Coronary artery (tissue), 2 donors: Measurements from ENCODE around the gene SLC2A6.

Experiments
- DNase-seq: peaks from one replicate; pipeline ENCODE4 v3.0.0-alpha.2; 2017; ENCODE audit warnings: low spot score
- H3K27ac ChIP-seq, 2 donors: fragments of 200-600 bp; sonication (generic); one replicate each; pipeline ENCODE4 v1.5.1; 2016 to 2019
- H3K4me3 ChIP-seq: fragments of 200-600 bp; sonication (generic); 2 replicates; pipeline ENCODE4 v1.5.1; 2016; ENCODE audit warnings: mild to moderate bottlenecking, moderate library complexity
- CTCF ChIP-seq: fragments of 200-600 bp; sonication (generic); IDR thresholded peaks from one replicate; pipeline ENCODE4 v1.5.1; 2019; ENCODE audit warnings: antibody characterized with exemption

SLC2A6 gene

GRCh38 chr9:133514460-133515239 is 35.8 kb upstream of the SLC2A6 start:
- TF ChIP-seq CTCF = no peak
- Histone ChIP-seq H3K4me3 (peak overlapping the region; percentile 27), H3K27ac (peak overlapping the region in 1 of 2 donors; percentile 47)
- DNase-seq = no peak

- peak overlapping the region in 1 of 2 donors; percentile 40 for H3K27ac ChIP-seq
- no peak for DNase-seq
- no peak overlapping the region for H3K4me3 ChIP-seq
- no peak for TF ChIP-seq CTCF
Measured at GRCh38 chr9:133513214-133514100, 34.6 kb upstream of the SLC2A6 start.

GRCh38 chr9:133512253-133513213 is 33.6 kb upstream of the SLC2A6 start:
- Histone ChIP-seq H3K27ac (peak overlapping the region in 1 of 2 donors; percentile 21), H3K4me3 (no peak overlapping the region)
- DNase-seq = no peak
- TF ChIP-seq CTCF = no peak

GRCh38 chr9:133511607-133512006 is 32.7 kb upstream of the SLC2A6 start:
- no peak overlapping the region for H3K4me3 ChIP-seq
- no peak overlapping the region for H3K27ac ChIP-seq
- no peak for DNase-seq
- TF ChIP-seq CTCF = no peak

GRCh38 chr9:133510926-133511505 is 32.1 kb upstream of the SLC2A6 start:
- Histone ChIP-seq H3K4me3 (no peak overlapping the region), H3K27ac (no peak overlapping the region)
- TF ChIP-seq CTCF = no peak
- DNase-seq = no peak
